Activated T-helper 17 cell treated with anti-CD3 and anti-CD28 coated beads, Interleukin-2, amount 50 U/mL, for 72 hours (primary cell): ENCODE measurements around the gene TSPAN18. TPM values are rescaled to one million over a fixed set of nuclear protein-coding genes. Genes with fewer than 3 reads are reported as not detected.
A peak's percentile ranks its signal among the peaks of the same experiment; 100 is the strongest.

ENCODE experiments used
- ATAC-seq: fragments of 150-1000 bp; cut with Tn5 transposase; replicated peaks from 2 replicates; pipeline ENCODE4 v1.10.0; 2021; ENCODE audit warnings: mild to moderate bottlenecking, moderate library complexity
- H3K27ac Mint-ChIP-seq: one replicate; pipeline ENCODE4 v1.8.0; 2022; ENCODE audit warnings: mixed read lengths
- H3K27me3 Mint-ChIP-seq: one replicate; pipeline ENCODE4 v1.8.0; 2022; ENCODE audit warnings: mixed read lengths
- H3K36me3 Mint-ChIP-seq: one replicate; pipeline ENCODE4 v1.8.0; 2022; ENCODE audit warnings: low read depth, mild to moderate bottlenecking, mixed read lengths
- H3K4me1 Mint-ChIP-seq: one replicate; pipeline ENCODE4 v1.8.0; 2022; ENCODE audit warnings: mixed read lengths
- H3K4me3 Mint-ChIP-seq: one replicate; pipeline ENCODE4 v1.8.0; 2022; ENCODE audit warnings: mild to moderate bottlenecking, mixed read lengths
- H3K9me3 Mint-ChIP-seq: one replicate; pipeline ENCODE4 v1.8.0; 2022; ENCODE audit warnings: mixed read lengths
- total RNA-seq, 2 donors: library from RNA; stranded (reverse); gene quantifications; one replicate each; pipeline ENCODE4 v1.2.3, GENCODE V29; 2022

TSPAN18 gene
- total RNA-seq, 2 donors from 2014 or later = 3.3 to 3.9 TPM

- Mint-ChIP-seq H3K27me3 (no peaks in the 10 kb centered on the region), H3K36me3 (peaks cover 24% of the 10 kb centered on the region), H3K4me3 (no peak overlapping the region), H3K4me1 (peaks cover 4% of the 10 kb centered on the region), H3K27ac (no peak overlapping the region), H3K9me3 (peaks cover 7% of the 10 kb centered on the region)
- ATAC-seq = no peak
These were observed 120.6 kb downstream of the TSPAN18 start for GRCh38 chr11:44847316-44847715.

GRCh38 chr11:44848203-44848962 lies 121.6 kb downstream of the TSPAN18 start:
- H3K4me3 Mint-ChIP-seq = no peak overlapping the region
- H3K36me3 Mint-ChIP-seq = peaks cover 24% of the 10 kb centered on the region
- no peaks in the 10 kb centered on the region for H3K27me3 Mint-ChIP-seq
- peaks cover 7% of the 10 kb centered on the region for H3K9me3 Mint-ChIP-seq
- no peak overlapping the region for H3K27ac Mint-ChIP-seq
- H3K4me1 Mint-ChIP-seq = peaks cover 4% of the 10 kb centered on the region
- no peak for ATAC-seq

DNA sequence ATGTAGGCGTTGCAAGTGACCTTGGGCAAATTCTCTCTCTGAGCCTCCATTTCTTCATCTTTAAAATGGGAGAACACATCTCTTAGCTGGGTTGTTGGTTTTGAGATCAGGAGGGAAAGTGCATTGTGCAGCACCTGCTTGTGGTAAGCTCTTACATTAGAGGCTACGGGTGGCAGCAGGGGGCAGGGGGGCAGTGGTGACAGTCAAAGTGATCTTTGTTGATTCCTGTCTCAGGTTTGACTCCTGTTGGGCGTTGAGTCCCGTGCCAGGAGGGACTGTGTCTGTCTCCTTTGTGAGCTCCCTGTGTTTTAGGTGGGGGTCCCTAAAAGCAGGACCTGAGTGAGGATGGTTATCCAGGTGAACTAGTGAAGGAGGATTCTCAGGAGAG lies 122.2 kb downstream of the TSPAN18 start:
- Mint-ChIP-seq H3K4me3 (no peak overlapping the region), H3K4me1 (peaks cover 4% of the 10 kb centered on the region), H3K27ac (no peak overlapping the region), H3K9me3 (peaks cover 7% of the 10 kb centered on the region), H3K36me3 (peaks cover 24% of the 10 kb centered on the region), H3K27me3 (no peaks in the 10 kb centered on the region)
- ATAC-seq = no peak

DNA sequence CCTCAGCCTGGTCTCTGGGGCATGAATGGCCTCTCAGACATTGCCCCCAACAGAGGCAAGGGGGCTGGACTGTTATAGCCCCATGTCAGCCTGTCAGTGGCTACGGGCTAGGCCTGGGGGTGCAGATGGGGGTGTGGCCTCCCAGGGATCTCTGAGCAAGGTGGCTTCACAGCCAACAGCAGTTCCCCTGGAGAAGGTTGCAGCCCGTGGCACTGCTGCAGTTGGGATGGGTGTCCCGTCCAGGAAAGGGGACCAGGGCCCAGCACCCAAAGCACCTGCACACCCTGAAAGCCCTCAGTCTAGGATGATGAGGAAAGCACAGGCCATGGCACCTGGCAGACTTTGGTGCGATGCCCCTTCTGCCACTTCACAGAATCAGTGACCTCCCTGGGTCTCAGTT lies 122.7 kb downstream of the TSPAN18 start:
- no peaks in the 10 kb centered on the region for H3K27me3 Mint-ChIP-seq
- no peak for ATAC-seq
- H3K4me1 Mint-ChIP-seq = peaks cover 4% of the 10 kb centered on the region
- peaks cover 21% of the 10 kb centered on the region for H3K36me3 Mint-ChIP-seq
- H3K4me3 Mint-ChIP-seq = no peak overlapping the region
- H3K27ac Mint-ChIP-seq = no peak overlapping the region
- H3K9me3 Mint-ChIP-seq = peaks cover 7% of the 10 kb centered on the region

DNA sequence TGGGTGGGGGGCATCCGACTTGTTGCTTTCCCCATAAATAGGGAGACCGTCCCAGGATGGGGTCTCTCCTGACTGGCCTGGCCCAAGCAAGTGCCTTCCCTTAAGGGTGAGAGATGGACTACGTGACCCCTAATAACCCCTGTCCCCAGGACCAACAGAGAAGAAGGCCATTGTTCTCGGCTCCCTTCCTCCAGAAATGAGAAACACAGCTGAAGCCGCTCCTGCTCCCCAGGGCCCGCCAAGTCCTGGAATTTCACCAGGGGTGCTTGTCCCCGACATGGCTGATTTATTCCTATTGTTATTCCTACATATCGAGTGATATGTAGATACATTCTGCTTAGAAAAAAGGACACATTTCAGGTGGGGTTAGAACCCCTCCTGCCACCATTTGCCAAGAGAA lies 123.2 kb downstream of the TSPAN18 start:
- Mint-ChIP-seq H3K27ac (no peak overlapping the region), H3K27me3 (no peaks in the 10 kb centered on the region), H3K9me3 (peaks cover 7% of the 10 kb centered on the region), H3K36me3 (peaks cover 16% of the 10 kb centered on the region), H3K4me1 (peaks cover 4% of the 10 kb centered on the region), H3K4me3 (no peak overlapping the region)
- ATAC-seq = no peak

DNA sequence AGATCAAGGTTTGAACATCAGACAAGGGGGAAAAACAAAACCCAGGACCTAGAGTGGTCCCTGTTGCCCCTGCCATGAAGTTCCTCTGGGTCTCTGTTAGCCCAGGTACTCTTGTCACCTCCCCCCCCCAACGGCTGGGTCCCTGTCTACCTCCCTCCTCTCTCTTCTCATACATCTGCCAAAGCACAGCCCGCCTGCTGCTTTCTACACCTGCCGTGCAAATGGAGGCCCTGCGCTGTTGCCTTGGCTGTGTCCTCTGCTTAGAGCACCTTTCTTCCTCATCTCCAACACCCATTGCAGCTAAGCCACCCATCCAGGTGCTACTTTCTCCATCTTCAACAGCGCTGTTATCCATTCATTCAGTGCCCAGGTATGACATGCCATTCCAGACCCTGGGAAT lies 124.7 kb downstream of the TSPAN18 start:
- peaks cover 4% of the 10 kb centered on the region for H3K9me3 Mint-ChIP-seq
- H3K36me3 Mint-ChIP-seq = peaks cover 6% of the 10 kb centered on the region
- H3K4me3 Mint-ChIP-seq = no peak overlapping the region
- no peaks in the 10 kb centered on the region for H3K27me3 Mint-ChIP-seq
- peaks cover 14% of the 10 kb centered on the region for H3K4me1 Mint-ChIP-seq
- ATAC-seq = no peak
- no peak overlapping the region for H3K27ac Mint-ChIP-seq

- H3K27me3 Mint-ChIP-seq = no peaks in the 10 kb centered on the region
- H3K9me3 Mint-ChIP-seq = no peaks in the 10 kb centered on the region
- no peaks in the 10 kb centered on the region for H3K36me3 Mint-ChIP-seq
- no peak overlapping the region for H3K27ac Mint-ChIP-seq
- peaks cover 14% of the 10 kb centered on the region for H3K4me1 Mint-ChIP-seq
- no peak overlapping the region for H3K4me3 Mint-ChIP-seq
- no peak for ATAC-seq
These were observed 125.5 kb downstream of the TSPAN18 start for GRCh38 chr11:44852159-44852747.

DNA sequence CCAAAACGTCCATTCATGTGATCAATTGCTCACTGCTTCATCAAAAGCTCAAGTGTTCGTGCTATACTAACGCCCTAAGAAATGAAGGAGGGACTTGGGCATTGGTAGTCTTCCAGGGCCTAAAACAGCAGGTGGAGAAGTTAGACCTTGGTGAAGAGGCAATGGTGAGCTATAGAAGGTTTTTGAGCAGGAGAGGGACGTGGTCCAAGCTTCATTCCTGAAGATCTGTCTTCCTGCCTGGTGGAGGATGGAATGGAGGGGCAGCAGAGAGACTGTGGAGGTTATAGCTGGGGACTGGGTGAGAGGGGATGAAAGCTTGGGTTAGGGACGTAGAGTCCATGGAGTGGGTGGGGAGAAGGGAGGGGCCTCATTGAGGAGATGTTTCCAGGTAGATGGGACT lies 126.2 kb downstream of the TSPAN18 start:
- no peaks in the 10 kb centered on the region for H3K36me3 Mint-ChIP-seq
- no peak overlapping the region for H3K27ac Mint-ChIP-seq
- H3K4me1 Mint-ChIP-seq = peaks cover 14% of the 10 kb centered on the region
- H3K9me3 Mint-ChIP-seq = no peaks in the 10 kb centered on the region
- no peak for ATAC-seq
- H3K27me3 Mint-ChIP-seq = no peaks in the 10 kb centered on the region
- H3K4me3 Mint-ChIP-seq = no peak overlapping the region

GRCh38 chr11:44853666-44854065 lies 126.9 kb downstream of the TSPAN18 start:
- Mint-ChIP-seq H3K9me3 (no peaks in the 10 kb centered on the region), H3K4me3 (no peak overlapping the region), H3K27me3 (no peaks in the 10 kb centered on the region), H3K4me1 (peaks cover 19% of the 10 kb centered on the region), H3K36me3 (no peaks in the 10 kb centered on the region), H3K27ac (no peak overlapping the region)
- no peak for ATAC-seq

DNA sequence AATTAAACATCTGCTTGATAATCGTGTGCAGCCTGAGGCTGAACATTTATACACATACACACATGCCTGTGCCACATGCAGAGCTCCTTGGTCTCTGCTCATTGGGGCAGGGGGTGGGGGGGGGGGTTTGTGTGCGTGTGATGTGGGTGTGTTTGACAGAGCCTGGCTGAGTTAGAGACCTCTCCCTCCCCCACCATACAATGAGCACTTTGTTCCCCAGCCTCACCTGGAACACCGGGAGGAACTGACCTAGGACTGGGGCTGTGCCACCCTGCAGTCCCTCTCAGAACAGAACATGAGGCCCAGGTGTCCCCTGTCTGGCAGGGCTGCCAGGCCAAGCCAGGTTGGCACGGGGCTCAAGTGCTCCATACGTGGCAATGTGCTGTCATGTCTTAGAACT lies 127.3 kb downstream of the TSPAN18 start:
- no peak for ATAC-seq
- peaks cover 19% of the 10 kb centered on the region for H3K4me1 Mint-ChIP-seq
- no peaks in the 10 kb centered on the region for H3K36me3 Mint-ChIP-seq
- H3K27ac Mint-ChIP-seq = no peak overlapping the region
- H3K4me3 Mint-ChIP-seq = no peak overlapping the region
- H3K9me3 Mint-ChIP-seq = no peaks in the 10 kb centered on the region
- H3K27me3 Mint-ChIP-seq = no peaks in the 10 kb centered on the region

DNA sequence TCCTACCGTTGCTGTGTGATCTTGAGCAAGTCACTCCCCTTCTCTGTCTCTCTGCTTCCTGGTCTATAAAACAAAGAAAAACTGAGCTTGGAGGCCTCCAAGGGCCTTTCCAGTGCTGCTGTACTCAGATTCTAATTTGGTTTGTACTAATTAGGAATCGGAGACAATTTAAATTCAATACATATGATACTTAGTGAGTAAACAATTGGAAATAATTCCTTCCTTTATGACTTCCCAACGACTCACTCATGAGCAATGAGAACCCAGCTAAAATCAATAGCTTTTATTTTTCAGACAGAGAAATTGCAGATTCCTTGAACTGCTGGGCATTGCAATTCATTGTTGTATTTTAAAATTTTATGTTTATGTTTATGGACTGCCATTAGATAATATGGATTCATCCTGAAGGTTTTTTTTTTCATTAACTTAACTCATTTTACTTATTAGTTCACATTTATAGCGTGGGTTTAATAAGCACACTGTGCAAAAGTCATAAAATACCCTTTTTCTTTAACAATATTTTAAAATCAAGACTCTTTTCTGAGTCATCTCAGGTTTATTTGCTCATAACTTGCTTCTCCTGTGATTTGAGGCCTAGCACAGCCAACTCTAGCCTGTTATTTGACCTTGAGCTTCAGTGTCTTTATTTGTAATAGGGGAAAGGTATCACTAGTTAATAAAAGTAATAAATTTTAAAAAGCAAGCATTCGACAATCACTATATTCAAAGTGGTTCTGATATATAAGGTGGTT lies 128.2 kb downstream of the TSPAN18 start:
- ATAC-seq = peak; percentile 45
- H3K9me3 Mint-ChIP-seq = no peaks in the 10 kb centered on the region
- H3K36me3 Mint-ChIP-seq = peaks cover 7% of the 10 kb centered on the region
- no peak overlapping the region for H3K4me3 Mint-ChIP-seq
- no peaks in the 10 kb centered on the region for H3K27me3 Mint-ChIP-seq
- H3K27ac Mint-ChIP-seq = peak overlapping the region; percentile 53
- peaks cover 22% of the 10 kb centered on the region for H3K4me1 Mint-ChIP-seq

GRCh38 chr11:44855493-44855849 lies 128.7 kb downstream of the TSPAN18 start:
- Mint-ChIP-seq H3K27ac (peak overlapping the region; percentile 53), H3K4me3 (no peak overlapping the region), H3K36me3 (peaks cover 12% of the 10 kb centered on the region), H3K4me1 (peaks cover 27% of the 10 kb centered on the region), H3K9me3 (no peaks in the 10 kb centered on the region), H3K27me3 (peaks cover 2% of the 10 kb centered on the region)
- ATAC-seq = peak; percentile 98

DNA sequence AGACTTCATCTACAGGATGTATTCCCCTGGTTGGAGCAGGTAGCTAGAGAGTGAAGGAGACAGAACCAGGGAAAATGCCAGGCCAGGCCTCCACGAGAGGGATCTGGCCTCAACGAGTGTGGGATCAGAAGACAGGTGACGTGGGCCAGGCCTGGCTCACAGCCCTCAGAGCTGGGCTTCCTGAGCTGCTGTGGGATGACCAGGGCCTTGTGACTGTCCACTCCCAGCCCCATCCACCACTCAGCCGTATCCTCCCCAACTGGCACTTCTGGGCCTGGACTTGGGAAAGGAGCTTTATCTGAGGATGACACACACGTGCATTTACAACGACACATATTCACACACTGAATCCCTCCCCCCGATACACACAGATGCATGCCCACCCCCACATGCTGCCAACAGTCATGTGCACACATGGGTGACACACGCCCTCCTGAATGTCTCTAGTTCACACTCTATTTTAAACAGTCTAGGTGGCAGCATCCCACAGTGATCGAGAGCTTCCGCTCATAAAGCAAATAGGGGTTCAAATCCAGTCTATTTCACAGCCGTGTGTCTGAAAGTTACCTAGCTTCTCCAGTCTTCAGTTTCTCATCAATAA lies 130.8 kb downstream of the TSPAN18 start:
- peaks cover 3% of the 10 kb centered on the region for H3K27me3 Mint-ChIP-seq
- ATAC-seq = no peak
- peaks cover 28% of the 10 kb centered on the region for H3K36me3 Mint-ChIP-seq
- no peak overlapping the region for H3K27ac Mint-ChIP-seq
- H3K9me3 Mint-ChIP-seq = no peaks in the 10 kb centered on the region
- H3K4me3 Mint-ChIP-seq = no peak overlapping the region
- peaks cover 44% of the 10 kb centered on the region for H3K4me1 Mint-ChIP-seq

DNA sequence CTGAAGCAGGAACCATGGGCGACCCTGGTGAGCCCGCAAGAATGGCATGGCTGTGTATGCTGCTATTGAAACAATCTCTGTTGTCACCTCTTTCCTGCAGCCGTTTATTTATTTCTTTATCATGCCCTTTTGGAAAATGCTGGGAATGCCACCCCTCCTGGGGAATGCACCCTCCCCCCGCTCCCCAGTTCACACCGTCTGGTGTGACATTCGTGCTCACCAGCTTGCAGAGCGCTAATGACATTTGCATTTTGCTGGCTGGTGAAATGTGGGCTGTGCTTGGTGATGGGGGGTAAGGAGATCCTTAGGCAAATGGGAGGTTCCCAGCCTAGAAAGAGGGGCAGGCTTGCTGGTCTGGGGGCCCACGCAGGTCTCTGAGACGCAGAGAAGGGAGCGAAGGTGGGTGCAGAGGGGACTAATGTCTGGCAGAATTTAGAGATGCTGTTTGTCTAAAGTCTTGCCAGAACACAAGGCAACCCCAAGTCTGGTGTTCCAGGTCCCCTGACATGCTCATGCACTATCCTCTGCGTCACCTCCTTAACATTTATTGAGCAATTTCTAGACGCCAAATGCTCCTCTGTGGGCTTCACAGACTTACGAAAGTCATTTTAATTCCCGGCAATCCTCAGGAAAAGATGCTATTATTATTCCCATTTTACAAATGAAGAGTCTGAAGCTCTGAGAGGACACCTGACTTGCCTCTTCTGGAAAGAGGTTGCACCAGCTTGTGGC lies 132.2 kb downstream of the TSPAN18 start:
- H3K4me3 Mint-ChIP-seq = no peak overlapping the region
- peaks cover 31% of the 10 kb centered on the region for H3K36me3 Mint-ChIP-seq
- no peak for ATAC-seq
- no peaks in the 10 kb centered on the region for H3K9me3 Mint-ChIP-seq
- H3K27ac Mint-ChIP-seq = no peak overlapping the region
- H3K4me1 Mint-ChIP-seq = peaks cover 49% of the 10 kb centered on the region
- H3K27me3 Mint-ChIP-seq = peaks cover 3% of the 10 kb centered on the region
